Naive thymus-derived CD4-positive, alpha-beta T cell (primary cell): ENCODE data around the gene CACNA1A. TPM values are rescaled to one million over a fixed set of nuclear protein-coding genes. Genes with fewer than 3 reads are reported as not detected.

Source experiments
- ATAC-seq: fragments of 150-1000 bp; cut with Tn5 transposase; 2 replicates; pipeline ENCODE4 v1.10.0; 2021; ENCODE audit warnings: mild to moderate bottlenecking, moderate library complexity
- CTCF ChIA-PET: fragments of 350-600 bp; sonication (Branson Sonifier 250); formaldehyde crosslinking; loops from one replicate; lab custom pipeline; 2021; ENCODE audit warnings: antibody characterized with exemption; lab: Charles Lee
- POLR2A ChIA-PET: fragments of 350-600 bp; sonication (Branson Sonifier 250); formaldehyde crosslinking; loops from one replicate; lab custom pipeline; 2021; ENCODE audit warnings: antibody characterized with exemption, inconsistent platforms; lab: Charles Lee
- DNase-seq, 9 donors: peaks; one replicate each; pipeline versions ENCODE4 v3.0.0 to v3.0.0-alpha.2; 2020 to 2022; ENCODE audit warnings: mixed read lengths in 1 of 9
- H3K27ac ChIP-seq: one replicate; pipeline ENCODE4 v1.7.0; 2013; ENCODE audit warnings: mild to moderate bottlenecking, low read depth, low read length, moderate library complexity
- H3K27me3 ChIP-seq, 2 donors: one replicate each; pipeline ENCODE4 v1.7.0; 2013; ENCODE audit warnings: low read length in 2 of 2, mild to moderate bottlenecking in 2 of 2, moderate library complexity in 2 of 2; ENCODE audit not compliant: control insufficient read depth in 2 of 2, insufficient read depth in 2 of 2
- H3K36me3 ChIP-seq, 3 experiments: 1 replicate in 2 of 3; 2 replicates in 1 of 3; pipeline ENCODE4 v1.7.0; 2013; ENCODE audit warnings: low read length in 3 of 3, mild to moderate bottlenecking in 3 of 3, moderate library complexity in 1 of 3; ENCODE audit not compliant: insufficient read depth in 3 of 3, control insufficient read depth in 2 of 3
- H3K4me1 ChIP-seq, 2 donors: one replicate each; pipeline ENCODE4 v1.7.0; 2013; ENCODE audit warnings: low read length in 2 of 2, mild to moderate bottlenecking in 2 of 2, moderate library complexity in 1 of 2; ENCODE audit not compliant: control insufficient read depth in 2 of 2, insufficient read depth in 2 of 2
- H3K4me3 ChIP-seq: 2 replicates; pipeline ENCODE4 v1.7.0; 2013; ENCODE audit warnings: mild to moderate bottlenecking, low read length
- H3K9me3 ChIP-seq, 3 experiments: 1 replicate in 2 of 3; 2 replicates in 1 of 3; pipeline ENCODE4 v1.7.0; 2013; ENCODE audit warnings: low read length in 3 of 3; ENCODE audit not compliant: control insufficient read depth in 2 of 3
- H3K27ac Mint-ChIP-seq, 9 donors: one replicate each; pipeline ENCODE4 v1.8.0; 2020 to 2022; ENCODE audit warnings: mixed read lengths in 9 of 9, mild to moderate bottlenecking in 8 of 9, moderate library complexity in 5 of 9, inconsistent platforms in 2 of 9
- H3K27me3 Mint-ChIP-seq, 5 donors: one replicate each; pipeline ENCODE4 v1.8.0; 2021 to 2022; ENCODE audit warnings: mixed read lengths in 5 of 5, mild to moderate bottlenecking in 1 of 5
- H3K36me3 Mint-ChIP-seq, 5 donors: one replicate each; pipeline ENCODE4 v1.8.0; 2020 to 2022; ENCODE audit warnings: mixed read lengths in 5 of 5, mild to moderate bottlenecking in 3 of 5, inconsistent platforms in 1 of 5
- H3K4me1 Mint-ChIP-seq, 7 donors: one replicate each; pipeline ENCODE4 v1.8.0; 2020 to 2022; ENCODE audit warnings: mixed read lengths in 7 of 7, mild to moderate bottlenecking in 3 of 7, inconsistent platforms in 1 of 7
- H3K4me3 Mint-ChIP-seq, 10 donors: one replicate each; pipeline ENCODE4 v1.8.0; 2020 to 2022; ENCODE audit warnings: mild to moderate bottlenecking in 10 of 10, mixed read lengths in 10 of 10, moderate library complexity in 6 of 10, inconsistent platforms in 2 of 10
- H3K9me3 Mint-ChIP-seq, 11 donors: one replicate each; pipeline ENCODE4 v1.8.0; 2020 to 2022; ENCODE audit warnings: mixed read lengths in 11 of 11, mild to moderate bottlenecking in 4 of 11, inconsistent platforms in 1 of 11, moderate library complexity in 1 of 11
- intact Hi-C, 2 donors: fragments of 100-400 bp; cut with micrococcal nuclease; formaldehyde crosslinking; loops; one replicate each; pipeline ENCODE4 v1.15.1; 2023
- polyA plus RNA-seq, 2 donors: library from polyadenylated mRNA; unstranded; fragments of 300-500 nt; fragmentation: Illumina TruSeq; gene quantifications; one replicate each; pipeline ENCODE4 v1.2.3, GENCODE V29; 2021
- total RNA-seq, 6 experiments: library from RNA in 5 of 6; stranded (reverse) in 5 of 6; gene quantifications; 1 replicate in 5 of 6; 2 replicates in 1 of 6; pipeline ENCODE4 v1.2.3 and lab custom pipeline; 2021 to 2026

Gene CACNA1A
- total and polyA plus RNA-seq, 7 experiments from 2014 or later = 0.05 to 1.1 (median 0.41) TPM

- peaks cover 0 to 11% (median 0%) of the 10 kb centered on the region in 3 experiments for H3K9me3 ChIP-seq
- ATAC-seq (no peak), DNase-seq (no peak)
- no peak overlapping the region for H3K4me3 ChIP-seq
- POLR2A ChIA-PET = no interaction called here
- H3K4me1 Mint-ChIP-seq = peaks cover 0 to 6% (median 0%) of the 10 kb centered on the region in 7 donors
- intact Hi-C loops = no loop called here
- no peak overlapping the region for H3K27ac ChIP-seq
- H3K27me3 Mint-ChIP-seq = peaks cover 0 to 63% (median 46%) of the 10 kb centered on the region in 5 donors
- no peaks in the 10 kb centered on the region for H3K4me1 ChIP-seq
- H3K27me3 ChIP-seq = no peaks in the 10 kb centered on the region
- H3K36me3 ChIP-seq = no peaks in the 10 kb centered on the region
- peaks cover 0 to 35% (median 9%) of the 10 kb centered on the region in 11 donors for H3K9me3 Mint-ChIP-seq
- peaks cover 0 to 13% (median 0%) of the 10 kb centered on the region in 5 donors for H3K36me3 Mint-ChIP-seq
- CTCF ChIA-PET = interaction anchor here (0.6 kb wide), 1 partner anchor 31 kb away, joined by 3 read pairs; no protein-coding TSS in a partner anchor
- no peak overlapping the region for H3K27ac Mint-ChIP-seq
- H3K4me3 Mint-ChIP-seq = no peak overlapping the region
Observed at GRCh38 chr19:13398780-13399726, 107.2 kb downstream of the CACNA1A start.

DNA sequence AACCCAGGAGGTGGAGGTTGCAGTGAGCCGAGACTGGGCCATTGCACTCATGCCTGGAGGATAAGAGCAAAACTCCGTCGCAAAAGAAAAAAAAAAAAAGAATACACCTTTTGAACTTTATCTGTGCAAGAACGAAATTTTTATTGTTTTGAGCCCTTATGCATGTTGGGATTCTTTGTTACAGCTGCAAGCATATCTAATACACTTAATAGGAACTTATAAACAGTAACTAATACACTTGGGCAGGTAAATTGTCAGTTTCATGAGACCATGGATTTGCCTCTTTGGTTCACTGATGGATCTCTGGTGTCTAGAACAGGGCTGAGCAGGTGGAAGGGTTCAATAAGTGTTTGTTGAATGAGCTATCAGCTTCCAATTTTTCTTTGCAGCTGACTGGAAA lies 108.1 kb downstream of the CACNA1A start:
- H3K27ac ChIP-seq = no peak overlapping the region
- Mint-ChIP-seq H3K9me3 (peaks cover 0 to 35% (median 9%) of the 10 kb centered on the region in 11 donors), H3K27me3 (peaks cover 0 to 68% (median 51%) of the 10 kb centered on the region in 5 donors), H3K4me1 (peaks cover 0 to 6% (median 0%) of the 10 kb centered on the region in 7 donors), H3K27ac (no peak overlapping the region), H3K36me3 (peaks cover 0 to 13% (median 0%) of the 10 kb centered on the region in 5 donors), H3K4me3 (no peak overlapping the region)
- no peaks in the 10 kb centered on the region for H3K27me3 ChIP-seq
- intact Hi-C loops = no loop called here
- ChIA-PET CTCF (no interaction called here), POLR2A (no interaction called here)
- no peaks in the 10 kb centered on the region for H3K4me1 ChIP-seq
- H3K36me3 ChIP-seq = no peaks in the 10 kb centered on the region
- peaks cover 0 to 11% (median 0%) of the 10 kb centered on the region in 3 experiments for H3K9me3 ChIP-seq
- no peak for ATAC-seq
- no peak overlapping the region for H3K4me3 ChIP-seq
- DNase-seq = no peak

- H3K36me3 ChIP-seq = no peaks in the 10 kb centered on the region
- peaks cover 0 to 70% (median 58%) of the 10 kb centered on the region in 5 donors for H3K27me3 Mint-ChIP-seq
- H3K4me1 Mint-ChIP-seq = peaks cover 0 to 6% (median 0%) of the 10 kb centered on the region in 7 donors
- H3K9me3 Mint-ChIP-seq = peaks cover 0 to 32% (median 8%) of the 10 kb centered on the region in 11 donors
- intact Hi-C loops = no loop called here
- no peak for DNase-seq
- no peak overlapping the region for H3K27ac Mint-ChIP-seq
- H3K4me1 ChIP-seq = no peaks in the 10 kb centered on the region
- ChIA-PET CTCF (no interaction called here), POLR2A (no interaction called here)
- H3K4me3 Mint-ChIP-seq = peak overlapping the region in 2 of 10 donors; percentile 32 to 45
- H3K27ac ChIP-seq = no peak overlapping the region
- peaks cover 0 to 11% (median 0%) of the 10 kb centered on the region in 5 donors for H3K36me3 Mint-ChIP-seq
- H3K9me3 ChIP-seq = peaks cover 0 to 4% (median 0%) of the 10 kb centered on the region in 3 experiments
- no peak overlapping the region for H3K4me3 ChIP-seq
- H3K27me3 ChIP-seq = no peaks in the 10 kb centered on the region
- ATAC-seq = no peak
Observed at GRCh38 chr19:13396250-13397080, 109.8 kb downstream of the CACNA1A start.

GRCh38 chr19:13382633-13382938 lies 123.7 kb downstream of the CACNA1A start:
- no peak for ATAC-seq
- ChIA-PET CTCF (no interaction called here), POLR2A (no interaction called here)
- Histone ChIP-seq H3K4me1 (no peaks in the 10 kb centered on the region), H3K4me3 (no peak overlapping the region), H3K36me3 (no peaks in the 10 kb centered on the region), H3K9me3 (no peaks in the 10 kb centered on the region), H3K27ac (no peak overlapping the region), H3K27me3 (no peaks in the 10 kb centered on the region)
- no peak overlapping the region for H3K27ac Mint-ChIP-seq
- H3K36me3 Mint-ChIP-seq = no peaks in the 10 kb centered on the region
- peaks cover 0 to 5% (median 0%) of the 10 kb centered on the region in 11 donors for H3K9me3 Mint-ChIP-seq
- no peak overlapping the region for H3K4me3 Mint-ChIP-seq
- H3K4me1 Mint-ChIP-seq = no peaks in the 10 kb centered on the region
- no peak for DNase-seq
- peaks cover 0 to 20% (median 7%) of the 10 kb centered on the region in 5 donors for H3K27me3 Mint-ChIP-seq
- intact Hi-C loops = no loop called here

GRCh38 chr19:13381827-13382632 lies 124.2 kb downstream of the CACNA1A start:
- peaks cover 0 to 20% (median 7%) of the 10 kb centered on the region in 5 donors for H3K27me3 Mint-ChIP-seq
- POLR2A ChIA-PET = no interaction called here
- no peaks in the 10 kb centered on the region for H3K9me3 ChIP-seq
- peaks cover 0 to 4% (median 0%) of the 10 kb centered on the region in 11 donors for H3K9me3 Mint-ChIP-seq
- no peaks in the 10 kb centered on the region for H3K36me3 Mint-ChIP-seq
- no peak for DNase-seq
- no peak overlapping the region for H3K4me3 ChIP-seq
- ATAC-seq = no peak
- CTCF ChIA-PET = no interaction called here
- no peaks in the 10 kb centered on the region for H3K4me1 Mint-ChIP-seq
- no peaks in the 10 kb centered on the region for H3K4me1 ChIP-seq
- intact Hi-C loops = no loop called here
- no peak overlapping the region for H3K27ac Mint-ChIP-seq
- no peaks in the 10 kb centered on the region for H3K36me3 ChIP-seq
- no peaks in the 10 kb centered on the region for H3K27me3 ChIP-seq
- H3K27ac ChIP-seq = no peak overlapping the region
- H3K4me3 Mint-ChIP-seq = no peak overlapping the region

- intact Hi-C loops = no loop called here
- Mint-ChIP-seq H3K4me1 (no peaks in the 10 kb centered on the region), H3K36me3 (peaks cover 0 to 5% (median 0%) of the 10 kb centered on the region in 5 donors), H3K9me3 (peaks cover 0 to 13% (median 3%) of the 10 kb centered on the region in 11 donors), H3K4me3 (no peak overlapping the region), H3K27ac (no peak overlapping the region), H3K27me3 (peaks cover 0 to 13% (median 11%) of the 10 kb centered on the region in 5 donors)
- Histone ChIP-seq H3K27ac (no peak overlapping the region), H3K4me3 (no peak overlapping the region), H3K36me3 (no peaks in the 10 kb centered on the region), H3K4me1 (no peaks in the 10 kb centered on the region), H3K27me3 (no peaks in the 10 kb centered on the region), H3K9me3 (no peaks in the 10 kb centered on the region)
- DNase-seq = no peak
- POLR2A ChIA-PET = no interaction called here
- no peak for ATAC-seq
- CTCF ChIA-PET = no interaction called here
Observed at GRCh38 chr19:13376537-13376936, 129.7 kb downstream of the CACNA1A start.
